HG03060 (cell line): ENCODE results near the gene SHQ1.
"Not testable (repeated sequence)": the region's sequence is repeated elsewhere in the genome, so short reads cannot be mapped to it uniquely, and the experiment has no call there.

Experiments
- ATAC-seq: cut with Tn5 transposase; IDR thresholded peaks from one replicate; pipeline ENCODE4 v1.9.1; 2021; ENCODE audit warnings: low read depth, moderate number of reproducible peaks; ENCODE audit not compliant: unreplicated experiment

The SHQ1 gene

DNA sequence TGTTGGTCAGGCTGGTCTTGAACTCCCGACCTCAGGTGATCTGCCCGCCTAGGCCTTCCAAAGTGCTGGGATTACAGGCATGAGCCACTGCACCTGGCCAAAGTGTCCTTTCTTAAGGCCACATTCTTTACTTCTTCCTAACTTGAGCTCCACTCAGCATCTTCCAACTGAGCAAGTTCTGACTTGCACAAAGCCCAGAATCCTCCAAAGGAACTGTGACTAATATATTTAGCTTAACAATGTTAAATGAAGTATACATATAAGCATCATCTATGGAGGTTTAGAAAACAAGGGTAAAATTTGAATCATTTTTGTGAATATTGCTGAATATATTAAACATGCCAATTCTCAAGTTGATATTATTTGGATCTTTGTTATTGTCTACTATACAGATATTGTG, 93.7 kb downstream of the SHQ1 start:
- no peak for ATAC-seq

DNA sequence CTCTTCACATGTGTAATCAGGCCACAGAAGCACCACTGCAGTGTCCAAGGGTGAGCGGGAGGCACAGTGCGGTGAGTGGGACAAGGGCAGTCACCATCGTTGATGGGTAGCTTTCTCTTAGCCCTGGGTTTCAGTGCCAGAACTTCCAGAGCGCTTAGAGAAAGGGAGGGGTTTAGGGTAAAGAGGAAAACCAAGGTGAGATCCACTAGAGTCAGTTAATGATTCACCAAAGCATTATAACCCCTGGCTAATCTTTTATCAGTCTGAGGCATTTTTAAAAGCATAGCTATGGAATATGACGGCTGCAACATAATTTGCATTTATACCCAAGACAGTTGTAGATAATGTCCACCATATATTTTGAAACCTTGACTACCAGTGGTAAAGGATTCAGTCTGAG, 94.8 kb downstream of the SHQ1 start:
- no peak for ATAC-seq

DNA sequence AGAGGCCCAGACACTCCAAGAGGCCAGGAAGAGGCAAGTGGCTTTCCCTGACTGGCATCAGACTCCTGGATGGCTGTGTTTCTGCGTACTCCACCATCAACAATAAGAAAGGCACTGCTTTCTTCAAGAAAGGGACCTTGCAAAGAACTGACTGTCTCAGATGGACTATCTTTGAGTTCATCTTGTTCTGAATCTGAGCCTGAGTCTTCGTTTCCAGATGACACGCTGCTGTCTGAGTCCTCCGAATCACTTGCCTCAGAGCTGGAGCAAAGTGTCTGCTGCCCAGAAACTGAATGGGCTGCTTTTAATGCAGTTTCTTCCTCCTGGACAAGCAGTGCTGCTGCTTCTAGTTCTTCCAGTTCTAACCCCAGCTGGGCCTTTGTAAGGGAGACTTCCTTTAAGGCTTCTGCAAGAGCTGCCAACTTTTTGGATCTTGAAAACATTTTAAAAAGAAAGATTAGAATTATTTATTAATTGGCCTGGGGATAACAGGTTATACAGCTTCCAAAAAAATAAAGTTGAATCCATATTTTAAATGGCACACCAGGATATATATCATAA, 97.8 kb downstream of the SHQ1 start:
- ATAC-seq: no peak

GRCh38 chr3:72748659-72749058, 99.6 kb downstream of the SHQ1 start:
- ATAC-seq: no peak

GRCh38 chr3:72746430-72747411, 101.5 kb downstream of the SHQ1 start:
- ATAC-seq: no peak

- no peak for ATAC-seq
Measured at GRCh38 chr3:72745146-72745999, 102.9 kb downstream of the SHQ1 start.

DNA sequence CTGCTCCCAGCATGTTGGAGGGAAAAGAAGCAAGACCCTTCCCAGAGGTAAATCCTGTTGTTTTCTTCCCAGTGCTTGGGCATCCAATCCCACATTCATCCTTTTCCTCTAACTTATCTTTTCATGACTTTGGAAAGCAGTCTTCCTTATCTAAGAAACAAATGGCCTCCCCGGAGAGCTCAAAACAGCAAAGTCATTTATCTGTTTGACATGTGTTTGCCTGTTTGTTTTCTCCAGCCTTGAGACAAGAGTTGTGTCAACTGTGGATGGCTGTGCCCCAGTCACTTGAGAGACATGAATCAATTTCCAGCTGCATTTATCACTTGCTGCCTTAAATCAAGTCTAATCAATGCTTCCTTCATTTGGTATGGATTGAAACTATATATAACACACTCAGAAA, 103.9 kb downstream of the SHQ1 start:
- ATAC-seq: no peak

- ATAC-seq: no peak
Measured at GRCh38 chr3:72739531-72740466, 108.4 kb downstream of the SHQ1 start.

DNA sequence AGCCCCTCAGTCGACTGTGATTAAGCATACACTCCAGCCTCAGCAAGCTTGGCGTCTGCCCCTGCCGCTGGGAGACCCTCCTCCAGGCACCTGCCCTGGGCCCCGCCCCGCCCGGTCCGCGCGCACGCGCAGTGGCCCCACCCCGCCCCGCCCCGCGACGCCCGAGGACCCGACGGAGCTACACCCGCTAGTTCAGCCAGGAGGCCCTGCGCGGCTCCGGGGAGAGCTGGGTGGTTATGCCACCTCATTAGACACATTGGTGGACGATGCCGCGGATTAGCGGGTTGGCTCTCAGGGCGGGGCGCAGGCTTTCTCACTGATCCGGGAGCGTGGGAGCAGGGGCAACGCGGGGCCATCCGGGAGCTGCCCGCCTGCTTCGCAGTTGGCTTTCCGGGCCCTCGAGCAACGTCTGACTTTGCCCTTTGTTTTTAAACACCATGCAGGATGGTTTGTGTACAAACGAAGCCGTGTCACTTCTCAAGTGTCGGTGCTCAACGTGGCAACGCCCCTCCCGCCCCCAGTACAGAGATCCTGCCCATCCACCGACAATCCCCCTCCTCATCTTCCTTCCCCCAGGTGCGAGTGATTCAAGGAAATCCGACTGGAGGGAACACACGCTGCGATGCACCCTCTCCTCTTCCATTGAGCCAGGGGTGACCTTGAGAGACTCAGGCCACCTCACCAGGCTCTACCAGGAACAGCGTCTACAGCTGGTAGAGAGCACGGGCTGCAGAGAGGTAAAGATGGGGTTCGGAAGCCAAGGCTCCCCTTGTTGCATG, 109.3 kb downstream of the SHQ1 start:
- no peak for ATAC-seq

DNA sequence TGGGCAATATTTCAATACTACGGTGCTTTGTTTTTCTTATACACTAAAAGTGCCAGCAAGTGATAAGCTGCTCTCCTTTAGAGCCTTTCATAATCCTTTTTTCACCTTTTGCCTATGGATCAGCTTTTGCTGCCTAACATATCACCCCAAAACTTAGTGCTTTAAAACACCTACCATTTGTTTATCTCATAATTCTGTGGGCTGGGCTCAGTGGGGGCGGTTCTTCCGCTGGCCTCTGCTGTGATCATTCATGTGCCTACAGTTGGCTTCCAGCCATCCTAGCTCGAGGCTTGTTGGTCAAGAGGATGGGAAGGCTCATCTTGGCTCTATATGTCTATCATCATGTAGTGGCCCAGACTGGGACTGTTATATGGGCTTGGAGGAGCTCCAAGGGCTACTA, 113.2 kb downstream of the SHQ1 start:
- not testable (repeated sequence) for ATAC-seq

DNA sequence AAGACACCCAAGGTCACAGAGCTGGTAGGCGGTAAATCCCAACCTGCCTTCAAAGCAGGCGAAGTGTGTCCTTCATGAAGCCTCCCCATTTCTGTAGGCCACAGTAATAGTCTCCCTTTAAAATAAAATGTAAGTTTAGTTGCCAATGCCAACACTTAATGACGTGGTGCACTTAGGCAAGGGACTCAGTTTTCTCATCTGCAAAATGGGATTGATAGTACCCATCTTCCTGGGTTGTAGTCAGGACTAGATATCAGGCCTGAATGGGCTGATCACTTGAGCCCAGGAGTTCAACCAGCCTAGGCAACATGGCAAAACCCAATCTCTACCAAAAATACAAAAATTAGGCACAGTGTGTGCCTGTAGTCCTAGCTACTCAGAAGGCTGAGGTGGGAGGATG, 114.6 kb downstream of the SHQ1 start:
- ATAC-seq: no peak

DNA sequence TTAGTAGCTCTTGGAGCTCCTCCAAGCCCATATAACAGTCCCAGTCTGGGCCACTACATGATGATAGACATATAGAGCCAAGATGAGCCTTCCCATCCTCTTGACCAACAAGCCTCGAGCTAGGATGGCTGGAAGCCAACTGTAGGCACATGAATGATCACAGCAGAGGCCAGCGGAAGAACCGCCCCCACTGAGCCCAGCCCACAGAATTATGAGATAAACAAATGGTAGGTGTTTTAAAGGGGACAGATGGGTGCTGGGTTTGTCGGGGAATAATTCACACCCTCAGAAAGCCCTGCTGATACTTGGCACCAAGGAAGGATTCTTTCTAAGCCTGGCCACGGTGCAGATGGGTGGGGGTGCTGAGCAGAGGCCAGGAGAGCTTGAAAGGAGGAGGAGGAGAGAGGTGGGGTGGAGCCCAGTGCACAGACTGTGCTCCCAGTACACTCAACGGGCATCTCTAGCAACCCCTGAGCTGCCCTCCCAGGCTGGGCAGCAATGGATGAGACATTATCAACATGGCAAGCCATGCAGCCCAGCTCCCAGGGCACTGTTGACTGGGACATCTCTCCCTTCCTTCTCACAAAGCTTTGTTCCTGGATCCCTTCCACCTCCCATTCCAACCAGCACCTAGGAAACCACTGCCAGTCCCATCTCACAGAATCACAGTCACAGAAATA, 115.4 kb downstream of the SHQ1 start:
- not testable (repeated sequence) for ATAC-seq

DNA sequence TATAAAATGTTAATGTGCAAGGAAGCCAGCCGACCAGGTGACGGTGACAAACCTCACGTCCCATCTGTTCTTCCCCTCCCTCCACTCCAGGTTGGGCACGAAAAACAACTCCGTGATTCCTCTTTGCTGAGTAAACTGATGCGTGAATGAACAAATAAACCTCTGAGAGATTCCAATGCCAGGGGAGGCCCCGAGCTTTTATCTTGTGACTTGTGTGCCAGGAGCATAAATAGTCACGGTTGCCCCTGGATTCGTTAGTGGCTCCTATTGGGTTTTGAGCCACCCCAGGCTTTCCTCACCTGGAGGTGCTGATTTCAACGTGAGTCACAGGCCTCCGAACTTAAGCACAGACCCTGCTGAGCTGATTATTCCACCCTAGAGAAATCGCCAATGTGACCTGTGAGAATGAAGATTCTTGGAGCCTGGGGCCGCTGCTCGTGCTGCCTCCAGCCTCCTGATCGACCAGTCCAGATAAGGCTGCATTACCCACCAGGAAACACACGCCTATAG, 119.2 kb downstream of the SHQ1 start:
- ATAC-seq: no peak

- ATAC-seq: no peak
Measured at GRCh38 chr3:72728329-72728889, 119.8 kb downstream of the SHQ1 start.

GRCh38 chr3:72727726-72728125, 120.5 kb downstream of the SHQ1 start:
- no peak for ATAC-seq

DNA sequence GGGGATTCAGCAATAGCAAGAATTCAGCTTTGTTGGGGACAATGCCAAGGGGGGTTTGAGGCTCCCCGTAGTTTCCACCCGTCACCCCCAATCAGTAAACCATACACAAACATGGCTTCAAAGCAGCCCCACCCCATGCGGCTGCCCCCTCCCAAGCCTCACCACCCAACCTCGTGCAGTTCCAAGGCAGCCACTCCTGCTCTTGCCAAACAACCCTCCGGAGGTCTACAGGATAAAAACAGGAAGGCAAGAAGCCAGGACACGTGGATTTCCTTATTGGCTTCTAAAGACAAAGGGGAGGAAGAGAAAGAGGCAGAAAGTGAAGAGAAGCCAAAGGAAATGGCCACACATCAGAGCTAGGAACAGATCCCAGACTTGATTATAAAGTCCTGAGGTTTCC, 121.1 kb downstream of the SHQ1 start:
- no peak for ATAC-seq

DNA sequence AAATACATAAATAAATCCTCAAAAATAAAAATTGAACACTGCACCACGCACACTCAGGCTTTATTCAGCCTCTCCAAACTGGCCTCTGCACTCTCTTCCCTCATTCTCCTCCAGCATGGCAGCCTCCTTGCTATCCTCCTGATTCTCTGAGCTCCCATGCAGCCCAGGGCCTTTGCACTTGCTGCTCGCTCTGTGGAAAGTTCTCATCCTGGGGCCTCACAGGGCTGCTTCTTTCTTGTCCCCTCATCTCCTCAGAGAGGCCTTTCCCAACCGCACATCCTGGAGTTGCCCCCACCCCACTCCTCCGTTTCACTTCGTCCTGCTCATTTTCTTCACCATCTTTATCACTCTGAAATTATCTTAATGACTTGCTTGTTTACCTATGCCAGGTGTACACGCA, 123.0 kb downstream of the SHQ1 start:
- ATAC-seq: no peak

- no peak for ATAC-seq
Measured at GRCh38 chr3:72724070-72724469, 124.2 kb downstream of the SHQ1 start.
